Right atrium auricular region (tissue), 2 donors: ENCODE measurements around the gene ROPN1L. TPM values are rescaled to one million over a fixed set of nuclear protein-coding genes. Genes with fewer than 3 reads are reported as not detected.
A peak's percentile ranks its signal among the peaks of the same experiment; 100 is the strongest.

Experiments
- DNase-seq: peaks from one replicate; pipeline ENCODE4 v3.0.0-alpha.2; 2019; ENCODE audit warnings: low spot score
- H3K27ac ChIP-seq, 2 donors: fragments of 200-600 bp; sonication (generic); 1 replicate in 1 of 2; 2 replicates in 1 of 2; pipeline ENCODE4 v1.5.1; 2016 to 2019
- H3K27me3 ChIP-seq, 2 donors: fragments of 200-600 bp; sonication (generic); one replicate each; pipeline versions ENCODE4 v1.5.1 to v1.6.0; 2017 to 2019
- H3K36me3 ChIP-seq: fragments of 200-600 bp; sonication (generic); one replicate; pipeline ENCODE4 v1.5.1; 2016
- H3K4me1 ChIP-seq, 2 donors: fragments of 200-600 bp; sonication (generic); one replicate each; pipeline versions ENCODE4 v1.5.1 to v1.6.0; 2017 to 2019
- H3K4me3 ChIP-seq, 2 donors: fragments of 200-600 bp; sonication (generic); 1 replicate in 1 of 2; 2 replicates in 1 of 2; pipeline ENCODE4 v1.5.1; 2017 to 2019; ENCODE audit warnings: mild to moderate bottlenecking in 1 of 2, moderate library complexity in 1 of 2
- H3K9me3 ChIP-seq, 2 donors: fragments of 200-600 bp; sonication (generic); one replicate each; pipeline ENCODE4 v1.5.1; 2019
- CTCF ChIP-seq, 2 donors: fragments of 200-600 bp; sonication (generic); IDR thresholded peaks; one replicate each; pipeline ENCODE4 v1.5.1; 2019; ENCODE audit warnings: antibody characterized with exemption in 2 of 2
- total RNA-seq, 2 donors: library from RNA; depleted of rRNA; stranded (reverse); fragments of >200 nt; gene quantifications; one replicate each; pipeline ENCODE4 v1.1.0, GENCODE V29; 2016

Gene ROPN1L
- total RNA-seq, 2 donors from 2014 or later = 2.2 TPM; not detected in 1

DNA sequence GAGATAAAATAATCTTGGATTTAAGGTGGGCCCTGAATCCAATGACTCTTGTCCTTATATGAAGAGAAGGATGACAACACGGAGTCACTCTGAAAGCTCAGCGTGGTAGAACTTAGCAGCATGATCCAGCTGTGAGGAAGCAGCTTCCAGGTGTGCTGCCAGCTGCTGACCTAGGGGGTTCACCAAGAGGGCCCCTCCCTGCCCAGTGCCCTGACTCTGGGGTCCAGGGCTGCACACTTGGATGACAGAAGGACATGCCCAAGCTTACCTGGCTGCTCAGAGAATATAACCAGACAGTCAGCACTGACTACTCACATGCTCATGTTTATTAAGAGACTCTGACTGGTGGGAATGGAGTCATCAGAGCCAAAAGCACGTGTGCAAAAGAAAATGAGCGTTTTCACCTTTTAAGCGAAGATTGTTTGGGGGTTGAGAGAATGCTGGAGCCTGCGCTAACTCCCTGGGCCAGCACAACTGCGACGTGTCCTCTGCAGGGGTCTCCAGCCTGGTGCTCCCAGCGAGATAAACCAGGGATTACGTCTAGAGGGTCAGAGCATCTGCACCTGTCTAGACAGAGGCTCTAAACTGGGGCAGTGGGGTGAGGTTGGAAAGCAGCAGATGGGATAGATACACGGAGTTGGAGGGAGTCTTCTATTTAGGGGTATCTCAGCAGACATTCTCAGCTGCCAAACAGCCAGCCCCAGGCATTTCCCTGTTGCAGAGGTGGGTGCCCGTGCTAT, 41.3 kb downstream of the ROPN1L start:
- Histone ChIP-seq H3K27me3 (no peaks in the 10 kb centered on the region), H3K4me1 (peaks cover 0 to 24% of the 10 kb centered on the region in 2 donors), H3K27ac (no peak overlapping the region), H3K9me3 (no peaks in the 10 kb centered on the region), H3K4me3 (no peak overlapping the region), H3K36me3 (no peaks in the 10 kb centered on the region)
- no peak for TF ChIP-seq CTCF (IDR thresholded peaks at IDR 0.05)
- no peak for DNase-seq

GRCh38 chr5:10484774-10485141, 43.1 kb downstream of the ROPN1L start:
- Histone ChIP-seq H3K4me3 (no peak overlapping the region), H3K36me3 (no peaks in the 10 kb centered on the region), H3K4me1 (peaks cover 0 to 31% of the 10 kb centered on the region in 2 donors), H3K9me3 (no peaks in the 10 kb centered on the region), H3K27me3 (no peaks in the 10 kb centered on the region), H3K27ac (no peak overlapping the region)
- TF ChIP-seq CTCF (IDR thresholded peaks at IDR 0.05) = no peak
- no peak for DNase-seq

DNA sequence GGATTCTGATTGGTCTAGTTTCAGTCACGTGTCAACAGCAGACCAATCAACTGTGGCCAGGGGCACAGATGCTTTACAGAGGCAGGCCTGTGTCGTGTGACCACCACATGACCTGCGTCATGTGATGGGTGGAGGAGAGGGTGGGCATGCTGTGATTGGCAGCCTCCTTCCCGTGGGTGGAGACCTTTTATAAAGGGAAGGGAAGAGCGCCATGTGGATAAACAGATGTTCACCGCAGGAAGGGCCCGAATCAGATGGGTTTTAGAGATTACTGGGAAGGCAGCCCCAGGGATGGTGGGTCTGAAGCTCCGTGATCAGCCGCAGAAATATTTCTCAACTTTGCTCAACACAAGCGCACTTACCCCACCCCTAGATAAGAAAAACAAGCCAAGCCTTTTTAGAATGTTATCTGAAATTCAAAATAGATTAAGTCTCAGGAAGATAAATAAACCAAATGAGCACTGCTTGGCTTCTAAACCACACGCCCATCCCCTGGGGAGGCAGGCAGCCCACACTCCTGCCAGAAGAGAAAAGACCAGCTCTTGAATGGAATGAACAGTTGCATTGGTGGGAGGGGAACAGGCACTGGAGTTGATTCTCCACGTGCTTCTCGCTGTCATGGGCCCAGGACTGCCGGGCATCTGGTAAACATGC, 43.6 kb downstream of the ROPN1L start:
- no peaks in the 10 kb centered on the region for H3K27me3 ChIP-seq
- no peak overlapping the region for H3K4me3 ChIP-seq
- TF ChIP-seq CTCF (IDR thresholded peaks at IDR 0.05) = no peak
- peak overlapping the region; percentile 8 to 29 for H3K27ac ChIP-seq
- no peaks in the 10 kb centered on the region for H3K36me3 ChIP-seq
- peak; percentile 87 for DNase-seq
- H3K9me3 ChIP-seq = no peaks in the 10 kb centered on the region
- peaks cover 0 to 34% of the 10 kb centered on the region in 2 donors for H3K4me1 ChIP-seq

- Histone ChIP-seq H3K4me3 (no peak overlapping the region), H3K27ac (peak overlapping the region; percentile 8 to 29), H3K4me1 (peaks cover 0 to 31% of the 10 kb centered on the region in 2 donors), H3K9me3 (no peaks in the 10 kb centered on the region), H3K27me3 (no peaks in the 10 kb centered on the region), H3K36me3 (no peaks in the 10 kb centered on the region)
- DNase-seq = no peak
- TF ChIP-seq CTCF (IDR thresholded peaks at IDR 0.05) = no peak
Observed at GRCh38 chr5:10485897-10486296, 44.2 kb downstream of the ROPN1L start.

- Histone ChIP-seq H3K36me3 (no peaks in the 10 kb centered on the region), H3K27ac (no peak overlapping the region), H3K4me3 (no peak overlapping the region), H3K27me3 (no peaks in the 10 kb centered on the region), H3K9me3 (no peaks in the 10 kb centered on the region), H3K4me1 (peaks cover 0 to 31% of the 10 kb centered on the region in 2 donors)
- TF ChIP-seq CTCF (IDR thresholded peaks at IDR 0.05) = no peak
- no peak for DNase-seq
Observed at GRCh38 chr5:10486511-10487344, 45.0 kb downstream of the ROPN1L start.
